GM11168 (cell line): ENCODE data around the gene RETREG3.

ENCODE experiments used
- in situ Hi-C: fragments of 300-500 bp; cut with MboI; formaldehyde crosslinking; loops from one replicate; pipeline ENCODE4 v1.12.0; 2022; ENCODE audit warnings: low sequenced_read_pairs; ENCODE audit not compliant: unreplicated experiment

RETREG3 gene

GRCh38 chr17:42537156-42537805 lies 71.9 kb downstream of the RETREG3 start:
- in situ Hi-C loops, result no loop called here

- in situ Hi-C loops, result no loop called here
These were observed 72.6 kb downstream of the RETREG3 start for GRCh38 chr17:42536372-42537155.

GRCh38 chr17:42536048-42536371 lies 73.2 kb downstream of the RETREG3 start, which contains the start of gene NAGLU:
TSS of gene NAGLU (plus strand) at chr17:42536241. CDS start at chr17:42536273, 32 bp downstream.
- in situ Hi-C loops, result no loop called here

GRCh38 chr17:42535155-42536047 lies 73.8 kb downstream of the RETREG3 start:
- in situ Hi-C loops, result no loop called here

GRCh38 chr17:42531455-42532354 lies 77.5 kb downstream of the RETREG3 start:
- in situ Hi-C loops, result no loop called here

GRCh38 chr17:42530952-42531454 lies 78.2 kb downstream of the RETREG3 start:
- in situ Hi-C loops, result no loop called here
